ENCODE measurements around the gene GPR18.

Gene GPR18

DNA sequence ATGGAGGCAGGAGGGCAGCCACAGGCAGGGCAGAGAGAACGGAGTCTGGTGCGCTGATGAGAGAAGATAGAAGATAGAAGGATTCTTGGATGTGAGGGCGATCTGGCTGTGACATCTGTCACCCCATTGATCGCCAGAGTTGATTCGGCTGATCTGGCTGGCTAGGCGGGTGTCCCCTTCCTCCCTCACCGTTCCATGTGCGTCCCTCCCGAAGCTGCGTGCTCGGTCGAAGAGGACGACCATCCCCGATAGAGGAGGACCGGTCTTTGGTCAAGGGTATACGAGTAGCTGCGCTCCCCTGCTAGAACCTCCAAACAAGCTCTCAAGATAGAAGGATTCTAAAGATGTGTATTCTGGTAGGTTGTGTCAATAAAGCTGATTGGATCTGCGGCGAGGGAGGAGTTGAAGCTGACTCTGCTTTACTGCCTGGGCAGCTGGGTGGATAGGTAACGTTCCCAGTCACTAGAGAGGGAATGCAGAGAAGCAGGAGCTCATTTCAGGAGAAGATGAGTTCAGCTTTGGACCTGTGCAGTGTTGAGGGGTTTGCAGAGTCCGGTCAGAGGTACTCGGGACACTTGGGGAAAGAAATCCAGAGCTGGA, 52.5 kb downstream of the GPR18 start:
- DNase-seq: no peak
